K562 (cell line): Measurements from ENCODE around the gene CAPZA1. TPM values are rescaled to one million over a fixed set of nuclear protein-coding genes. Genes with fewer than 3 reads are reported as not detected.

ENCODE experiments used
- CTBP1 ChIP-seq: fragments of 450-650 bp; IDR thresholded peaks from 2 replicates; pipeline ENCODE4 v1.6.1; 2016; ENCODE audit warnings: borderline replicate concordance
- FOXA3 ChIP-seq, 2 experiments: fragments of 450-650 bp in 1 of 2; sonication (generic) in 1 of 2; formaldehyde crosslinking; IDR thresholded peaks in 1 of 2; conservative IDR thresholded peaks in 1 of 2; 2 replicates each; pipeline versions ENCODE4 v1.4.0 to v1.8.0; 2020 to 2022; ENCODE audit warnings: mild to moderate bottlenecking in 2 of 2, missing genetic modification reagents in 1 of 2
- NBN ChIP-seq: fragments of 450-650 bp; IDR thresholded peaks from 2 replicates; pipeline ENCODE4 v1.6.1; 2016; ENCODE audit warnings: low read depth, mild to moderate bottlenecking
- NCOR1 ChIP-seq: fragments of 450-650 bp; IDR thresholded peaks from 2 replicates; pipeline ENCODE4 v1.6.1; 2016; ENCODE audit warnings: mild to moderate bottlenecking, moderate library complexity
- NELFE ChIP-seq: IDR thresholded peaks from 2 replicates; pipeline ENCODE4 v1.6.1; 2011; ENCODE audit warnings: mild to moderate bottlenecking; ENCODE audit not compliant: insufficient read depth, insufficient read length
- NR0B1 ChIP-seq: fragments of 450-650 bp; IDR thresholded peaks from one replicate; pipeline ENCODE4 v1.6.1; 2018; ENCODE audit warnings: mild to moderate bottlenecking, moderate library complexity; ENCODE audit not compliant: partially characterized antibody
- POLR2B ChIP-seq: fragments of 450-650 bp; IDR thresholded peaks from 2 replicates; pipeline ENCODE4 v1.6.1; 2018; ENCODE audit warnings: low read depth; ENCODE audit not compliant: partially characterized antibody
- PTRF ChIP-seq: fragments of 450-650 bp; IDR thresholded peaks from 2 replicates; pipeline ENCODE4 v1.6.1; 2016; ENCODE audit warnings: mild to moderate bottlenecking, missing genetic modification characterization, missing compliant biosample characterization
- PTTG1 ChIP-seq: fragments of 450-650 bp; IDR thresholded peaks from 2 replicates; pipeline ENCODE4 v1.6.1; 2016; ENCODE audit warnings: low read depth, mild to moderate bottlenecking, missing genetic modification characterization, missing compliant biosample characterization
- STAT5B ChIP-seq: fragments of 250-450 bp; sonication (Bioruptor Pico); IDR thresholded peaks from 2 replicates; pipeline ENCODE4 v1.8.0; 2021; ENCODE audit warnings: mild to moderate bottlenecking, inconsistent platforms
- TCF3 ChIP-seq: sonication (generic); formaldehyde crosslinking; IDR thresholded peaks from 2 replicates; pipeline ENCODE4 v1.4.0; 2020; ENCODE audit warnings: mild to moderate bottlenecking, missing genetic modification reagents
- TOE1 ChIP-seq, 2 experiments: fragments of 450-650 bp in 1 of 2; sonication (generic) in 1 of 2; formaldehyde crosslinking in 1 of 2; IDR thresholded peaks; 2 replicates each; pipeline versions ENCODE4 v1.7.1 to v1.8.0; 2016 to 2022; ENCODE audit warnings: borderline replicate concordance in 2 of 2, mild to moderate bottlenecking in 2 of 2, antibody characterized with exemption in 1 of 2, inconsistent platforms in 1 of 2, low read depth in 1 of 2, missing genetic modification reagents in 1 of 2, moderate library complexity in 1 of 2
- YBX1 ChIP-seq: fragments of 450-650 bp; IDR thresholded peaks from 2 replicates; pipeline ENCODE4 v1.7.1; 2016; ENCODE audit warnings: mild to moderate bottlenecking
- ZBTB11 ChIP-seq, 3 experiments: fragments of 200-800 bp in 1 of 3; fragments of 250-450 bp in 1 of 3; fragments of 450-650 bp in 1 of 3; sonication (Bioruptor Pico) in 1 of 3; sonication (Bioruptor generic) in 1 of 3; formaldehyde crosslinking in 1 of 3; IDR thresholded peaks; 2 replicates each; pipeline versions ENCODE4 v1.6.1 to v1.8.0; 2016 to 2022; ENCODE audit warnings: mild to moderate bottlenecking in 2 of 3, missing genetic modification characterization in 2 of 3, missing compliant biosample characterization in 1 of 3, moderate library complexity in 1 of 3
- ZC3H4 ChIP-seq: sonication (generic); formaldehyde crosslinking; IDR thresholded peaks from 2 replicates; pipeline ENCODE4 v1.9.0; 2021; ENCODE audit warnings: missing genetic modification reagents, borderline replicate concordance
- ZNF146 ChIP-seq: IDR thresholded peaks from one replicate; pipeline ENCODE4 v1.6.1; 2018; ENCODE audit warnings: missing compliant biosample characterization; ENCODE audit not compliant: unreplicated experiment
- ZNF232 ChIP-seq: sonication (generic); formaldehyde crosslinking; IDR thresholded peaks from 2 replicates; pipeline ENCODE4 v1.8.0; 2022; ENCODE audit warnings: mild to moderate bottlenecking, missing genetic modification reagents
- ZNF311 ChIP-seq: fragments of 250-450 bp; sonication (Bioruptor Pico); IDR thresholded peaks from 2 replicates; pipeline ENCODE4 v1.4.0; 2020; ENCODE audit warnings: mild to moderate bottlenecking, moderate library complexity
- ZNF696 ChIP-seq: fragments of 250-450 bp; sonication (Bioruptor Pico); conservative IDR thresholded peaks from 2 replicates; pipeline ENCODE4 v1.4.0; 2020; ENCODE audit warnings: mild to moderate bottlenecking, moderate library complexity
- ZNF785 ChIP-seq: fragments of 250-450 bp; sonication (Bioruptor Pico); IDR thresholded peaks from 2 replicates; pipeline ENCODE4 v1.4.0; 2020; ENCODE audit warnings: mild to moderate bottlenecking
- polyA plus RNA-seq, 8 experiments: library from polyadenylated mRNA; depleted of rRNA in 4 of 8; stranded (reverse) in 5 of 8; unstranded in 3 of 8; fragments of >200 nt; fragmentation: Nextera tagmentation in 2 of 8; fragmentation: Illumina TruSeq in 1 of 8; extraction: Ambion mirVana in 2 of 8; extraction: Trizol in 1 of 8; gene quantifications; 2 replicates each; pipeline versions ENCODE4 v1.2.1 to v1.2.3, GENCODE V29; 2011 to 2014; ENCODE audit warnings: inconsistent platforms in 1 of 8, missing spikeins in 1 of 8
- total RNA-seq, 7 experiments: library from RNA; depleted of rRNA in 6 of 7; stranded (reverse); fragments of >200 nt in 6 of 7; fragmentation: Illumina TruSeq in 2 of 7; extraction: Trizol in 2 of 7; gene quantifications; 2 replicates each; pipeline versions ENCODE4 v1.2.1 to v1.2.3, GENCODE V29; 2011 to 2021; ENCODE audit warnings: low replicate concordance in 1 of 7
- TF ChIP-seq, protein P1 (sequence below): fragments of 250-450 bp; sonication (Bioruptor Pico); IDR thresholded peaks from 2 replicates; pipeline ENCODE4 v1.8.0; 2021; ENCODE audit warnings: borderline replicate concordance, mild to moderate bottlenecking, moderate library complexity; ENCODE audit not compliant: poor library complexity, severe bottlenecking
- TF ChIP-seq, protein P2 (sequence below): fragments of 450-650 bp; formaldehyde crosslinking; IDR thresholded peaks from 2 replicates; pipeline ENCODE4 v1.4.0; 2020; ENCODE audit warnings: mild to moderate bottlenecking, moderate library complexity

The CAPZA1 gene
- total and polyA plus RNA-seq, 9 of the 15 experiments (the other 6 are each of a cell fraction or from before 2014, with no cell fraction given) = 237 to 1,020 (median 306) TPM

DNA sequence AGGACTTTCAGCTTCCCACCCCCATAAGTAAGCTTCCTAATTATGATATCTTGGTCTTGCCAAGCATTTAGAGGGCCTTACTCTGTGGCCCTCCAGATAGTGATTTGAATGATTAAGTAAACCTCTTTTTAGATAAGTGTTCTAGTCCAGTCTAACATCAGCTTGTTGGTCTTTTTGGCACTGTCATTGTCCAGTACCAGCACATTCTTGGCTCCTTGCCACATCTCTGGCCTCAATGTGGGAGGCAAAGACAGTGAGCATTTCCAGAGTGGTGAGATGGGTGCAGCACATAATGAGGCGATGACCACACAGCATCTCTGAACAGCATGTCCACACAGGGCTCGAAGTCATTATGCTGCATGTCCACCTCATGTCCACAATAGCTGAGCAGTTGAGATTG is 6.1 kb downstream of the CAPZA1 start (continued):
- no peak for TF ChIP-seq ZNF696 (CRISPR knock-in tag)
- peak; percentile 11 for TF ChIP-seq POLR2B
- no peak for TF ChIP-seq PTTG1 (tag)
- no peak for TF ChIP-seq PTRF (tag)
- TF ChIP-seq NBN = no peak
- no peak for TF ChIP-seq ZNF311
- TF ChIP-seq, protein P1, sequence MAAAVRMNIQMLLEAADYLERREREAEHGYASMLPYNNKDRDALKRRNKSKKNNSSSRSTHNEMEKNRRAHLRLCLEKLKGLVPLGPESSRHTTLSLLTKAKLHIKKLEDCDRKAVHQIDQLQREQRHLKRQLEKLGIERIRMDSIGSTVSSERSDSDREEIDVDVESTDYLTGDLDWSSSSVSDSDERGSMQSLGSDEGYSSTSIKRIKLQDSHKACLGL (CRISPR knock-in tag) = no peak
- TF ChIP-seq STAT5B = no peak
- TF ChIP-seq ZC3H4 (CRISPR knock-in tag) = no peak
- TF ChIP-seq CTBP1 = peak; percentile 75
- TF ChIP-seq NCOR1 = peak; percentile 49; the same call in 1 of the 2 replicates
- no peak; a peak in 1 of 4 replicates for TF ChIP-seq FOXA3 (CRISPR knock-in tag; conservative IDR thresholded peaks at IDR 0.05 in 1 of 2, IDR thresholded peaks at IDR 0.05 in 1 of 2)
- no peak for TF ChIP-seq TOE1 (IDR thresholded peaks at IDR 0.05; ENCODE audit: borderline replicate concordance)
- no peak for TF ChIP-seq TOE1 (CRISPR knock-in tag; IDR thresholded peaks at IDR 0.05; ENCODE audit: borderline replicate concordance, low read depth)
- TF ChIP-seq ZBTB11 (CRISPR knock-in tag; IDR thresholded peaks at IDR 0.05) = no peak
- TF ChIP-seq NELFE = no peak
- TF ChIP-seq, protein P2, sequence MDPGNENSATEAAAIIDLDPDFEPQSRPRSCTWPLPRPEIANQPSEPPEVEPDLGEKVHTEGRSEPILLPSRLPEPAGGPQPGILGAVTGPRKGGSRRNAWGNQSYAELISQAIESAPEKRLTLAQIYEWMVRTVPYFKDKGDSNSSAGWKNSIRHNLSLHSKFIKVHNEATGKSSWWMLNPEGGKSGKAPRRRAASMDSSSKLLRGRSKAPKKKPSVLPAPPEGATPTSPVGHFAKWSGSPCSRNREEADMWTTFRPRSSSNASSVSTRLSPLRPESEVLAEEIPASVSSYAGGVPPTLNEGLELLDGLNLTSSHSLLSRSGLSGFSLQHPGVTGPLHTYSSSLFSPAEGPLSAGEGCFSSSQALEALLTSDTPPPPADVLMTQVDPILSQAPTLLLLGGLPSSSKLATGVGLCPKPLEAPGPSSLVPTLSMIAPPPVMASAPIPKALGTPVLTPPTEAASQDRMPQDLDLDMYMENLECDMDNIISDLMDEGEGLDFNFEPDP = no peak
- no peak for TF ChIP-seq NR0B1
- no peak for TF ChIP-seq ZNF232 (CRISPR knock-in tag)
- peak; percentile 15; the same call in 1 of the 2 replicates for TF ChIP-seq TCF3 (CRISPR knock-in tag)
- no peak for TF ChIP-seq ZNF146 (CRISPR knock-in tag)
- TF ChIP-seq YBX1 = no peak
- no peak for TF ChIP-seq ZNF785 (CRISPR knock-in tag)
